Body of pancreas (tissue), 4 donors: ENCODE measurements around the gene ERICH3.

Experiments used
- POLR2A ChIP-seq, 3 donors: fragments of 450-650 bp; IDR thresholded peaks; one replicate each; pipeline ENCODE4 v1.6.1; 2016; ENCODE audit warnings: antibody characterized with exemption in 3 of 3, mild to moderate bottlenecking in 2 of 3
- TF ChIP-seq, protein P1 (sequence below), 7 experiments: fragments of 450-650 bp in 4 of 7; fragments of 200-600 bp in 3 of 7; sonication (generic) in 3 of 7; IDR thresholded peaks; one replicate each; pipeline ENCODE4 v1.5.1; 2016 to 2019; ENCODE audit warnings: antibody characterized with exemption in 7 of 7

DNA sequence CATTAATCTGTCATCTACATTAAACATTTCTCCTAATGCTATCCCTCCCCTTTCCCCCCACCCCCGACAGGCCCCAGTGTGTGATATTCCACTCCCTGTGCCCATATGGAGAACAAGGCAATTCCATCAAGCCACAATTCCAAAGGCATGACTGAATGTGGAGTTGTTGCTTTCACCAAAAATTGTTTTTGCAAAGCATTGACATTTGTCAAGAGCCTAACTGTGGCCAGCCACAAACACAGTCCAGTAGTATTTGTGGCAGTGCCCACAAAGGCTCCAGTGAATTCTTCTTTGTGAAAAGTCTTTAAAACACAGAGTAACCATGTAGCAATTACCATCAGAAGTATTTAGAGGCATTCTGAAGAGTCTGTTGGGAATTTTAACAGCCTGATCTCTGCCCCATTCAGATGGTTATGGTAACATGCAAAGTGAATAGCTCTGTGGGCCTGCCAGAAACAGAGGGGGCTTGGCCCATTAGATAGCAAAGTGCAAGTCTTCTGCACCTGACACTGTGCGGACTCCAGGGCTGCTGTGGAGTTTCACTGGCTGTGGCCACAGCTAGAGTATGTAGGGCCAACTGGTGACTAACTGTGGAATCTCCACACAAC lies 149.6 kb downstream of the ERICH3 start:
- TF ChIP-seq, protein P1, sequence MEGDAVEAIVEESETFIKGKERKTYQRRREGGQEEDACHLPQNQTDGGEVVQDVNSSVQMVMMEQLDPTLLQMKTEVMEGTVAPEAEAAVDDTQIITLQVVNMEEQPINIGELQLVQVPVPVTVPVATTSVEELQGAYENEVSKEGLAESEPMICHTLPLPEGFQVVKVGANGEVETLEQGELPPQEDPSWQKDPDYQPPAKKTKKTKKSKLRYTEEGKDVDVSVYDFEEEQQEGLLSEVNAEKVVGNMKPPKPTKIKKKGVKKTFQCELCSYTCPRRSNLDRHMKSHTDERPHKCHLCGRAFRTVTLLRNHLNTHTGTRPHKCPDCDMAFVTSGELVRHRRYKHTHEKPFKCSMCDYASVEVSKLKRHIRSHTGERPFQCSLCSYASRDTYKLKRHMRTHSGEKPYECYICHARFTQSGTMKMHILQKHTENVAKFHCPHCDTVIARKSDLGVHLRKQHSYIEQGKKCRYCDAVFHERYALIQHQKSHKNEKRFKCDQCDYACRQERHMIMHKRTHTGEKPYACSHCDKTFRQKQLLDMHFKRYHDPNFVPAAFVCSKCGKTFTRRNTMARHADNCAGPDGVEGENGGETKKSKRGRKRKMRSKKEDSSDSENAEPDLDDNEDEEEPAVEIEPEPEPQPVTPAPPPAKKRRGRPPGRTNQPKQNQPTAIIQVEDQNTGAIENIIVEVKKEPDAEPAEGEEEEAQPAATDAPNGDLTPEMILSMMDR (IDR thresholded peaks at IDR 0.05), result no peak
- no peak for TF ChIP-seq POLR2A (IDR thresholded peaks at IDR 0.05)
